K562 (cell line): ENCODE measurements around the gene MBIP. TPM values are rescaled to one million over a fixed set of nuclear protein-coding genes. Genes with fewer than 3 reads are reported as not detected.

Source experiments
- ATAC-seq: fragments of 200-7000 bp; cut with Tn5 transposase; 3 replicates; pipeline ENCODE4 v1.9.1; 2020; ENCODE audit warnings: moderate library complexity
- BruUV-seq: library from RNA; stranded (reverse); fragments of 400-500 nt; replicated peaks from 2 replicates; lab custom pipeline; 2021; lab: Mats Ljungman, UMichigan
- CTCF ChIA-PET: fragments of 300-600 bp; formaldehyde crosslinking; extraction: SDS; loops from one replicate; lab custom pipeline; 2021; ENCODE audit warnings: low intra/inter-chr PET ratio; lab: Yijun Ruan, JAX
- POLR2A ChIA-PET: fragments of 300-600, 350-650 bp; sonication (Branson Sonifier 250); formaldehyde crosslinking; extraction: SDS; loops from one replicate; lab custom pipeline; 2021; ENCODE audit warnings: antibody characterized with exemption, inconsistent platforms; lab: Yijun Ruan, JAX
- DNase-seq, 4 experiments: peaks; one replicate each; pipeline versions ENCODE4 v3.0.0 to v3.0.0-alpha.2; 2011 to 2018; ENCODE audit warnings: low spot score in 3 of 4, mixed read lengths in 3 of 4; ENCODE audit errors: extremely low read depth in 1 of 4
- FAIRE-seq: peaks from 2 replicates; lab custom pipeline; 2011; peaks lifted over from hg19 to GRCh38; lab: Jason Lieb, UNC
- H2AFZ ChIP-seq: 2 replicates; pipeline ENCODE4 v1.6.0; 2011; ENCODE audit warnings: low read depth, low read length, control low read depth, inconsistent platforms
- H3K27ac ChIP-seq: fragments of 200-600 bp; 3 replicates; pipeline ENCODE4 v1.8.0; 2011; ENCODE audit warnings: low read depth, mild to moderate bottlenecking, control low read depth, inconsistent platforms, low read length, moderate library complexity, mixed read lengths; ENCODE audit errors: extremely low read depth
- H3K27me3 ChIP-seq, 2 experiments: fragments of 300-600 bp in 1 of 2; 2 replicates in 1 of 2; 3 replicates in 1 of 2; pipeline versions ENCODE4 v1.6.0 to v1.8.0; 2011; ENCODE audit warnings: inconsistent platforms in 2 of 2, low read length in 2 of 2, mild to moderate bottlenecking in 1 of 2, mixed read lengths in 1 of 2, moderate library complexity in 1 of 2; ENCODE audit not compliant: control insufficient read depth in 2 of 2, insufficient read depth in 2 of 2
- H3K36me3 ChIP-seq: fragments of 300-600 bp; 3 replicates; pipeline ENCODE4 v1.8.0; 2011; ENCODE audit warnings: mild to moderate bottlenecking, low read length, inconsistent platforms; ENCODE audit not compliant: control insufficient read depth, insufficient read depth
- H3K4me1 ChIP-seq, 2 experiments: fragments of 200-600 bp in 1 of 2; replicated peaks in 1 of 2; 2 replicates in 1 of 2; 3 replicates in 1 of 2; pipeline versions ENCODE4 v1.5.1 to v1.8.0; 2011; ENCODE audit warnings: inconsistent platforms in 2 of 2, low read length in 2 of 2, mild to moderate bottlenecking in 1 of 2, mixed read lengths in 1 of 2, moderate library complexity in 1 of 2; ENCODE audit not compliant: control insufficient read depth in 2 of 2, insufficient read depth in 2 of 2
- H3K4me2 ChIP-seq: 2 replicates; pipeline ENCODE4 v1.6.1; 2011; ENCODE audit warnings: low read length, control low read depth, inconsistent platforms, mixed read lengths; ENCODE audit not compliant: insufficient read depth
- H3K4me3 ChIP-seq: fragments of 200-600 bp; sonication (generic), shearing (Covaris generic); 2 replicates; pipeline ENCODE4 v1.5.1; 2016; ENCODE audit warnings: control low read depth, inconsistent platforms
- H3K79me2 ChIP-seq: fragments of 200-600 bp; 3 replicates; pipeline ENCODE4 v1.8.0; 2011; ENCODE audit warnings: low read length, inconsistent platforms; ENCODE audit not compliant: control insufficient read depth, insufficient read depth
- H3K9ac ChIP-seq, 2 experiments: 2 replicates each; pipeline versions ENCODE4 v1.6.0 to v1.6.1; 2011; ENCODE audit warnings: low read depth in 2 of 2, low read length in 2 of 2, control low read depth in 1 of 2, inconsistent platforms in 1 of 2, mild to moderate bottlenecking in 1 of 2, mixed read lengths in 1 of 2; ENCODE audit not compliant: insufficient read depth in 1 of 2
- H3K9me1 ChIP-seq: one replicate; pipeline ENCODE4 v1.6.0; 2011; ENCODE audit warnings: inconsistent platforms, mild to moderate bottlenecking, low read length, moderate library complexity; ENCODE audit not compliant: control insufficient read depth, insufficient read depth
- H3K9me3 ChIP-seq: replicated peaks from 2 replicates; pipeline ENCODE4 v1.5.1; 2011; ENCODE audit warnings: low read depth, low read length, inconsistent platforms; ENCODE audit not compliant: control insufficient read depth, insufficient read depth
- H4K20me1 ChIP-seq: replicated peaks from 2 replicates; pipeline ENCODE4 v1.6.1; 2011; ENCODE audit warnings: low read length, inconsistent platforms, mixed read lengths; ENCODE audit not compliant: control insufficient read depth, insufficient read depth
- ATF7 ChIP-seq: fragments of 450-650 bp; IDR thresholded peaks from 2 replicates; pipeline ENCODE4 v1.7.1; 2014; ENCODE audit warnings: mild to moderate bottlenecking, moderate library complexity
- BCL6 ChIP-seq: fragments of 250-450 bp; sonication (Bioruptor Pico); IDR thresholded peaks from 2 replicates; pipeline ENCODE4 v1.4.0; 2020
- E2F4 ChIP-seq: sonication (generic); formaldehyde crosslinking; IDR thresholded peaks from 2 replicates; pipeline ENCODE4 v1.8.0; 2022; ENCODE audit warnings: mild to moderate bottlenecking, low read depth, missing genetic modification reagents
- HMGN3 ChIP-seq: IDR thresholded peaks from 2 replicates; pipeline ENCODE4 v1.6.1; 2011; ENCODE audit warnings: borderline replicate concordance, low read depth, mild to moderate bottlenecking, mixed read lengths, low read length; ENCODE audit not compliant: insufficient read length; ENCODE audit errors: extremely low read depth
- KDM4B ChIP-seq, 2 experiments: fragments of 450-650 bp in 1 of 2; sonication (generic) in 1 of 2; IDR thresholded peaks; 2 replicates each; pipeline ENCODE4 v1.6.1; 2016 to 2017; ENCODE audit warnings: borderline replicate concordance in 2 of 2, antibody characterized with exemption in 1 of 2, low read depth in 1 of 2, mild to moderate bottlenecking in 1 of 2
- SPI1 ChIP-seq: IDR thresholded peaks from 2 replicates; pipeline ENCODE4 v1.6.1; 2011; ENCODE audit warnings: low read depth, low read length, control low read depth, borderline replicate concordance
- TEAD1 ChIP-seq, 2 experiments: fragments of 450-650 bp in 1 of 2; sonication (generic) in 1 of 2; formaldehyde crosslinking; IDR thresholded peaks; 2 replicates each; pipeline versions ENCODE4 v1.4.0 to v1.8.0; 2020 to 2022; ENCODE audit warnings: mild to moderate bottlenecking in 2 of 2, missing genetic modification reagents in 1 of 2
- TEAD4 ChIP-seq, 2 experiments: sonication (generic) in 1 of 2; formaldehyde crosslinking in 1 of 2; IDR thresholded peaks; 2 replicates each; pipeline versions ENCODE4 v1.6.1 to v1.8.0; 2012 to 2022; ENCODE audit warnings: borderline replicate concordance in 1 of 2, inconsistent platforms in 1 of 2, low read length in 1 of 2, mild to moderate bottlenecking in 1 of 2, missing genetic modification reagents in 1 of 2
- WHSC1 ChIP-seq: IDR thresholded peaks from one replicate; pipeline ENCODE4 v1.6.1; 2012; ENCODE audit warnings: low read length, control low read depth, inconsistent platforms
- ZBTB1 ChIP-seq: sonication (generic); formaldehyde crosslinking; IDR thresholded peaks from 2 replicates; pipeline ENCODE4 v1.8.1; 2023; ENCODE audit warnings: missing genetic modification reagents, low read depth, mild to moderate bottlenecking, borderline replicate concordance
- ZBTB26 ChIP-seq: fragments of 450-650 bp; formaldehyde crosslinking; IDR thresholded peaks from 2 replicates; pipeline ENCODE4 v1.4.0; 2022; ENCODE audit warnings: missing genetic modification characterization
- ZNF3 ChIP-seq: fragments of 250-450 bp; sonication (Bioruptor Pico); IDR thresholded peaks from 2 replicates; pipeline ENCODE4 v1.5.0; 2021; ENCODE audit warnings: mild to moderate bottlenecking, moderate library complexity
- ZNF695 ChIP-seq: fragments of 450-650 bp; formaldehyde crosslinking; IDR thresholded peaks from 2 replicates; pipeline ENCODE4 v1.4.0; 2020; ENCODE audit warnings: mild to moderate bottlenecking, moderate library complexity
- ZNF717 ChIP-seq: fragments of 250-450 bp; sonication (Bioruptor Pico); IDR thresholded peaks from 2 replicates; pipeline ENCODE4 v1.5.0; 2021
- ZZZ3 ChIP-seq: fragments of 450-650 bp; IDR thresholded peaks from 2 replicates; pipeline ENCODE4 v1.6.1; 2016; ENCODE audit warnings: antibody characterized with exemption, mild to moderate bottlenecking, moderate library complexity
- WGBS: fragments of 100-300 bp; shearing (Covaris generic); methylation state at CpG from one replicate; pipeline ENCODE4 v1.1.6; 2016; ENCODE audit warnings: low coverage, mixed read lengths; ENCODE audit not compliant: insufficient coverage; ENCODE audit errors: missing lambda C conversion rate; 5-methylcytosine and 5-hydroxymethylcytosine counted together
- in situ Hi-C: fragments of 300-500 bp; cut with MboI; formaldehyde crosslinking; loops from 4 replicates; pipeline ENCODE4 v1.15.0; 2018; ENCODE audit warnings: inconsistent platforms, mixed read lengths
- intact Hi-C: fragments of 100-400 bp; cut with micrococcal nuclease; formaldehyde crosslinking; loops from 2 replicates; pipeline ENCODE4 v1.14.2; 2022
- polyA plus RNA-seq, 8 experiments: library from polyadenylated mRNA; depleted of rRNA in 4 of 8; stranded (reverse) in 5 of 8; unstranded in 3 of 8; fragments of >200 nt; fragmentation: Nextera tagmentation in 2 of 8; fragmentation: Illumina TruSeq in 1 of 8; extraction: Ambion mirVana in 2 of 8; extraction: Trizol in 1 of 8; gene quantifications; 2 replicates each; pipeline versions ENCODE4 v1.2.1 to v1.2.3, GENCODE V29; 2011 to 2014; ENCODE audit warnings: inconsistent platforms in 1 of 8, missing spikeins in 1 of 8
- total RNA-seq, 7 experiments: library from RNA; depleted of rRNA in 6 of 7; stranded (reverse); fragments of >200 nt in 6 of 7; fragmentation: Illumina TruSeq in 2 of 7; extraction: Trizol in 2 of 7; gene quantifications; 2 replicates each; pipeline versions ENCODE4 v1.2.1 to v1.2.3, GENCODE V29; 2011 to 2021; ENCODE audit warnings: low replicate concordance in 1 of 7
- TF ChIP-seq, protein P1 (sequence below): sonication (generic); formaldehyde crosslinking; IDR thresholded peaks from 2 replicates; pipeline ENCODE4 v1.8.1; 2023; ENCODE audit warnings: mild to moderate bottlenecking, missing genetic modification reagents

The MBIP gene
- total and polyA plus RNA-seq, 9 of the 15 experiments (the other 6 are each of a cell fraction or from before 2014, with no cell fraction given), result 8.4 to 31.1 (median 19.4) TPM

- TF ChIP-seq SPI1 (no peak), ZZZ3 (no peak), KDM4B (IDR thresholded peaks at IDR 0.05; ENCODE audit: borderline replicate concordance in 2 of 2, low read depth in 1 of 2) (no peak)
Measured at GRCh38 chr14:36256126-36256801, 64.2 kb downstream of the MBIP start (continued).

- no peak overlapping the region for H3K9ac ChIP-seq
- H3K36me3 ChIP-seq, result no peaks in the 10 kb centered on the region
- no peak overlapping the region for H3K4me2 ChIP-seq
- DNase-seq (no peak), FAIRE-seq (no peak), ATAC-seq (peak; percentile 65)
- intact Hi-C loops (no loop called here), in situ Hi-C loops (no loop called here)
- no peaks in the 10 kb centered on the region for H4K20me1 ChIP-seq
- H3K9me1 ChIP-seq, result no peaks in the 10 kb centered on the region
- no peak overlapping the region for H3K4me3 ChIP-seq
- no peaks in the 10 kb centered on the region for H3K4me1 ChIP-seq
- H3K27ac ChIP-seq, result no peak overlapping the region
- WGBS, result 24% methylated on average over 8 of the region's 8 CpGs
- H3K9me3 ChIP-seq, result no peaks in the 10 kb centered on the region
- ChIA-PET POLR2A (no interaction called here), CTCF (no interaction called here)
- no peaks in the 10 kb centered on the region for H3K79me2 ChIP-seq
- no peaks in the 10 kb centered on the region for H3K27me3 ChIP-seq
- no TSS peak for BruUV-seq
- H2AFZ ChIP-seq, result peak overlapping the region; percentile 24; the same call in 1 of the 2 replicates
- TF ChIP-seq ZBTB1, result no peak
- no peak for TF ChIP-seq ZNF695 (CRISPR knock-in tag)
- peak; percentile 38; the same call in 1 of the 2 replicates for TF ChIP-seq TEAD4 (IDR thresholded peaks at IDR 0.05; ENCODE audit: low read length)
- no peak for TF ChIP-seq TEAD4 (CRISPR knock-in tag; IDR thresholded peaks at IDR 0.05; ENCODE audit: borderline replicate concordance)
- no peak for TF ChIP-seq E2F4
- TF ChIP-seq, protein P1, sequence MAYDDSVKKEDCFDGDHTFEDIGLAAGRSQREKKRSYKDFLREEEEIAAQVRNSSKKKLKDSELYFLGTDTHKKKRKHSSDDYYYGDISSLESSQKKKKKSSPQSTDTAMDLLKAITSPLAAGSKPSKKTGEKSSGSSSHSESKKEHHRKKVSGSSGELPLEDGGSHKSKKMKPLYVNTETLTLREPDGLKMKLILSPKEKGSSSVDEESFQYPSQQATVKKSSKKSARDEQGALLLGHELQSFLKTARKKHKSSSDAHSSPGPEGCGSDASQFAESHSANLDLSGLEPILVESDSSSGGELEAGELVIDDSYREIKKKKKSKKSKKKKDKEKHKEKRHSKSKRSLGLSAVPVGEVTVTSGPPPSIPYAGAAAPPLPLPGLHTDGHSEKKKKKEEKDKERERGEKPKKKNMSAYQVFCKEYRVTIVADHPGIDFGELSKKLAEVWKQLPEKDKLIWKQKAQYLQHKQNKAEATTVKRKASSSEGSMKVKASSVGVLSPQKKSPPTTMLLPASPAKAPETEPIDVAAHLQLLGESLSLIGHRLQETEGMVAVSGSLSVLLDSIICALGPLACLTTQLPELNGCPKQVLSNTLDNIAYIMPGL, result no peak
- no peak for TF ChIP-seq ZBTB26 (CRISPR knock-in tag)
- TF ChIP-seq TEAD1 (CRISPR knock-in tag; IDR thresholded peaks at IDR 0.05), result peak in 1 of 2 experiments; percentile 84; a peak in 2 of 4 replicates
- no peak for TF ChIP-seq ATF7
- TF ChIP-seq ZNF717 (CRISPR knock-in tag), result no peak
- no peak for TF ChIP-seq BCL6 (CRISPR knock-in tag)
- TF ChIP-seq ZNF3 (CRISPR knock-in tag), result no peak
- TF ChIP-seq HMGN3, result no peak
- no peak for TF ChIP-seq WHSC1
Measured at GRCh38 chr14:36254020-36254624, 66.3 kb downstream of the MBIP start.
